Stimulated activated CD4-positive, alpha-beta T cell treated with anti-CD3 and anti-CD28 coated beads, Interleukin-15, amount 100 ng/mL, for 24 hours (primary cell): ENCODE data around the gene SYPL1.

Experiments
- DNase-seq: peaks from one replicate; pipeline ENCODE4 v3.0.0-alpha.2; 2020

The SYPL1 gene

DNA sequence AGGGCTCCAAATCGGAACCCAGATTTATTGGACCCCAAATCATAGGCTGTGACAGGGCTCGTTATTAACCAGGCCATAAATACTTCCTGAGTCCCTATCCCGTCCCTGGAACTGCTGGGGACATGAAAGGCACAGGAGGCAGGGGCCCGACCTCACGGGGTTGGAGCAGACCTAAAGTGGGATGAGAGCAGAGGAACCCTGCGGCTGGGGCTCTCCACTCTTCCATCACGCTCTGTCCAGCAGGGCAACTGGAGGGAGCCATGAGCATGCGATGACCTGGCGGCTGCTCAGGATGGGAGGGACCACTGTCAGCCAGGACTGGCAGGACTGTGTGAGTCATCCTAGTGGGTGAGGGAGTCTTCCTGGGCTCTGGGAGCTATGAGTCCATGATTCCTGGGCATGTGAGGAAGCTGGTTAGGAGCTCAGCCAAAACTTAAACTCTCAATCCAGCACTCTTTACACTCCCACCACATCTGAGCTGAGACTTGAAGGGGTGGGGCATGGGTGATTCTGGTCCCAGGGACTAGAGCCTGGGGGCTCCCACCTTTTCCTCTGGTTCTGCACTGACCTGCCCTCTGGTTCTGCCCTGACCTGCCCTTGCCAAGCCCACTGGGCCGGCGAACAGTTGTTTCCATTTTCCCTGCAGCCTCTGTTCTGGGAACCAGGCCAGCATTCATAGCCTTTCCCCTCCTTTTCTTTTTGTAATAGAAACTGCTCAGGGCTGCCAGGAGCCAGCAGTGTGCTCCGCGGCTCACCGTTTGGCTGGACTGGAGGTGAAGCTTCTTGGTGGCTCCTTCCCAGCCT, 47.1 kb downstream of the SYPL1 start:
- no peak for DNase-seq

DNA sequence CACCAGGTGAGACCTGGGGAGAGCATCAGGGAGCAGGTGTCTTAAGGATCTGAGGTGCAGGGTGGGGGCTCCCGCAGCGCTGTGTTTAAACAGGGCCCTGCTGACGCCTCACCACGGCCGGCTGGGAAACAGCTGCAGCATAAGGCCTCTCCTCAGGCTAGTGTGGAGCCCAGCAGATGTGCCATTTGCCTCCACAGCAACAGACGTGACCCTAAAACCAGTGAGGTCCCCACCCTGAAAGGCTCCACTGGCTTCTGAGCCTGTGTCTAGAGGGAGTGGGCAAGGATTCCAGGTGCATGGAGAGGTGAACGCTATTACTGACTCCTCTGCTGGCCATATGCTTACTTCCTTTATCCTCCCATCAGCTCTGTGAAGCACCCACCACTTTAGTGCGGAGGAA, 47.8 kb downstream of the SYPL1 start:
- no peak for DNase-seq

DNA sequence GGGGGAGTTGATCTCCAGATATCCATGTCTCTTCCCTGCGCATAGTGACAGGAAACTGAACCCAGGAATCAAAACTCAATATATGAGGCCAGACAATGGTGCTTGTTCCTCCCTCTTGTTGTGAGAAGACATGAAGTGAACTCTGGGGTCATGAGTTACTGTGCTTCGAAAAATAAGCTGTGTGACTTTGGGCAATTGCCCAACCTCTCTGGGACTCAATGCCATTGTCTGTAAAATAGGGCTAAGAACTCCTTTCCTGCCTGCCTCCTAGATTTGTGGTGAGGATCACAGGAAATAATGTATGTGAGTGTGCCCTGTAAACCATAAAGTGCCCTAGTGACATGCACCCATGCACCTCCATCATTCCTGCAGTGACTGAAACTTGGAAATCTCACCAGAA, 48.4 kb downstream of the SYPL1 start:
- DNase-seq: no peak

DNA sequence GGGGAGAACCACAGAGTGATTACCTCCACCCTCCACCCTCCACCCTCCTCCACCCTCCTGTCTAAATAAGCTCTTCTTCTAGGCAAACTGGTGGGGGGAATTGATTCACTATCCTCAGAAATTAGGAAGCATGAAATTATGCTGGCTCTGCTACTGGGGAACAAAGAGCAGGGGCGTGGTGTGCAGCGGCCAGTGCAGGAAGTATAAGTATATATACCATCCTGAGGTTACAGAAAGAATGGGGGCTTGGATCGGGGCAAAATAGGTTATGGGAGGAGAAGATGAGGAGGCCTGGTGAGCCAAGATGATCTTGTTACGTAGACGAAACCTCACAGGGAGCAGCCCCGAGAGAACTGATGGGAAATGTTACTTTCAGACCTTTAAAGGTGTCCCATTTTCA, 49.1 kb downstream of the SYPL1 start:
- DNase-seq: no peak

DNA sequence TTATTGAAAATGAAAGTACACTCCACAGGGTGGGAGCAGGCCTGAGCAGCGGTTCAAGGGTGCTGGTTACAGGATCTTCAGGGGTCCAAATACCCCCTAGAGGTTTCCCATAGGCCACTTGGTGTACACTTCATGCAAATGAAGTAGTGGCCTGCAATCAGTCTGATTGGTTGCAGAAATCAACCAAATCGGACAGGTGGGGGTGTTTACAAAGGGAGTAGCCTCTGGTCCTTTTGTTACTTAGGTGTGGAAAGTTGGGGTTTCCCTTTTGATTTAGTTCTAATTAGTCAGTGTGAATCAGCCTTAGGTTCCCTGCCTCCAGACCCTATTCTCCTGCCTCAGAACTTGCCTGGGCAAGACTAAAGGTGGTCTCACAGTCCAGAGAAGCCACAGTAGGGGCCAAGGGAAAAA, 49.6 kb downstream of the SYPL1 start:
- DNase-seq: no peak

DNA sequence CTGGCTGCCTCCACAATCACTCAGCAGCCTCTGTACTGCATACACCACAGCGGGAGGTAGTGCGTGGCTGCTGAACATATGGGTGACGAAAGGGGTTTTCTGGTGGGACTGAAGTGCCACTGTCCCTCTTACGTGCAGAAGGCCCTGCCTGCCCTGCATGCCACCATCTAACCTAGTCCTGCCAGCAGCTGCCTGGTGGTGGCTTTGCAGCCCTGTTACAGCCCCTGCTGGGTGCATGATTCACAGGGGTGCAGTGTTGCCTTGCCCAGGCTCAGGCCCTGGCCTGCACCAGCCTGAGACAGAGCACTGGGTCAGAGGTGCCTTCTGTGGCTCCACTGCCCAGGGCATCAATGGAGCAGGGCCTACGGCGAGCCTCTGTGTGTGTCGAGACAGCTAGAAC, 50.1 kb downstream of the SYPL1 start:
- DNase-seq: no peak

DNA sequence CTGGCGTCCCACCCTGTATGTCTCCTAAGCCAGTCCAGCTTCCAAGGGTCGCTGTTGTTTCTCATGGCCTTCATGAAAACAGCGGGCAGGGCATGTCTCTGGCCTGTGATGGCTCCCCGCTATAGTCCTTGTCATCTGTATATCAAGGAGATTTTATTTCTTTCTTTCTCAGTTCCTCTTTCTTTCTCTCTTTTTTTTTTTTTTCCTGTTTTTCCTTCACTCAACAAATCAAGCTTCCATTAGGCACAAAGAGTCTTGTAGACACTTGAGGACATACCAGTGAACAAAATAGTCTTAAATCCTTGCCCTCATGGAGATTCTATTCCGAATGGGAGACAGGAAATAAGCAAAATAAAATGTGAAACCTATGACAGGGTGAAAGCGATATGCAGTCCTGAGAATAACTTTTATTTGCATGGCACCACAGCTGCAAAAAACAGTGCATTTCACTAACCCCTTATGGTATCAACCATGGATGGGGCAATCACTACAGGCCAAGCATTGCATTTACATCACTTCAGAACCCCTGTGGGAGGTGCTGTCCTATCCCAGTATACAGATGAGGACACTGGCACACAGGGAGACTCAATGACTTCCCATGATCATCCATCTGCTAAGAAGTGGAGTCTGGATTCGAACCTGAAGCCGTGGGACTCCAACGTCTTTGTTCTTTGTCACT, 50.7 kb downstream of the SYPL1 start:
- DNase-seq: no peak

DNA sequence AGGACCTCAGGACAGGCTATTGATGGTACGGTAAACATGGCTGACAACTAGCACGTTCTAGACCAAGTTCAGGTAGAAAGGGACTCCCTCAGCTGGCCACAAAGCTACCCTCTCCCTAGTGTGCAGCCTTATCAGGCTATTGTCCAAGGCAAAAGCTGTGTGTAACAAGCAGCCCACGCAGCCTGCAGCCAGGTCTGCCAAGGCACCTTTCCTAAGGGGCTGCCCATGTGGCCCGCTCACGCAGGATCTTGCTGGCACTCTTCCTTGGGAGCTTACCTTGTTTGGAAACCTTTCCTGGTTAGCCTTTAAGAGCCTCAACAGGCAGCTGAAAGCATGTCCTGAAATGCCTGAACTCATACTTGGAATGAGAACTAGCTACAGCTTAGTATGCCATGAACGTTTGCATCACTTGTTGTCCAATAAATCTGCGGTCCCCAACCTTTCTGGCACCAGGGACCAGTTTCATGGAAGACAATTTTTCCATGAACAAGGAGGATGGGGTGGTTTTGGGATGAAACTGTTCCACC, 51.7 kb downstream of the SYPL1 start:
- DNase-seq: no peak

DNA sequence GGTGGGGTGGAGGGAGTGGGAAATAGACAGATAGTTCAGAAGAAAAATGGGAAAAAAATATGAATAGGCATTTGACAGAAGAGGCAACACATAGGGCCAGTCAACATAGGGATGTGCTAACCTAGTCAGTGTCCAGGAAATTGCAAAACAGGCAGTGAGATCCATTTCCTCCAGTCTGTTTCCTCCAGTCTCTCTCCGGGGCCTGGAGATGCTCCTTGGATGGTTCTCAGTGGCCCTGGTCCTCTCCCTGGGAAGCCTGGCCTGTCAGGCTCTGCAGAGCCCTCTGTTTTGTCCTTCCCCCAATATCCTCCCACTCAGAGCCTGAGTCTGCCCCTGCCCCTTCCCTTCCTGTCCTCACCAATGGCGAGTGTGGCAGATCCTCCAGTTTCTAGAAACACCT, 52.6 kb downstream of the SYPL1 start:
- no peak for DNase-seq

DNA sequence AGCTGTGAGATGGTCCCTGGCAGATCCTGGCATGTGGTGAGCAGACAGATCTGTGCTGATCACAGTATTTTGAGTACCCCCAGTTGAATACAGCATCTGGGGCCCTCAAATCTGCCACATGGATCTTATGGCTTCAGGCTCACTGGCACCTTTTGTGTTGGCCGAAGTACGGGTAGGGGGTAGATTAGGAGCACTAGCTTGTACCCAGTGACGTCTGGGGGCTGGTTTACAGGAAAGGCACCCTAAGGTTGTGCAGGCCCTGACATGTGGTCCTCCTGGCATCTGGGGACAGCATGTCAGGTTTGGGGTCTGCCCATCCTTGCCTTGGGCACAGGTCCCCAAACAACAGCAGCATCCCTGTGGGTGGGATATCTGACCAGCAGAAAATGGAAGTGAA, 53.2 kb downstream of the SYPL1 start:
- no peak for DNase-seq

DNA sequence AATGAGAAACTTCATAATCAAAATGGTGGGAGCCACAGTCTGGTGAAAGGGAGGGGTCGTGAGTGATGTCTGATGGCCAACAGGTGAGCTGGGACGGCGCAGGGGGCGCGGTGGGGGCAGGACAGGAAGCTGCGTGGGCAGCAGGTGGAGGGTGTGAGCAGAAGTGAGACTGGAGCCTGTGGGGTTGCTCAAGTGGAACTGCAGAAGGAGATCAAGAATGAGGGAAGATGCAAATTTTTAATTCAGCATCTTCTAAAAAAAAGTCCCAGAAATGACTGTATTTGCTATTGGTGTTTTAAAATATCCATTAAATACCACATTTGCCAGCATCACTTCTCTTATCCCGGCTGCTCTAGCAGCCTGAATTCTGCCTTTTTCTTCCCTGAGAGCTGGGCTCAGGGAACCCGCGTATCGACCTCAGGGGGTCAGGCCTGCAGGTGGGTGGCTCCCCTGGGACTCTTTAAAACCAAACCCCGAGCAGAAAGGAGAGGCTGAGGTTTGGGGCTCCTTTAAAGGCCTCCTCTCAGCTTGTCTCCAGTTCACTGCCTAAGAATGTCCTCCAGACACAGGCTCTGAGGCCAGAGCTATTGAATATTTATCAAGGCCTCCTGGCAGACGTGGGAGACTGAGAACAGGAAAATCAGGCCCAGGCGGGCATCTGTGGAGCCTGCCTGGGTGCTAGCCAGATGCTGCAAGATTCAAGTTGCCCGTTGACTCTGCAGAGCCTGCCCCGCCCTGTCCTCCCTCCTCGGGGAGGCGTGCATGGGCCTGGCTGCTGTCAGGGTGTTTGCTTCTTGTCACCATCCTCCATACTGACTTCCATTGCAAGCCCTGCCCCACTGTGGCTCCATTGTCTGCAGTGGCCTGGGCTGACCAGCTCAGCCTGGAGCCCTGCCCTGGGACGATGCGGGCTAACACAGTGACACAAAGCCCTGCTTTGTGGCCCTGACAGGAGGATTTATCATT, 53.9 kb downstream of the SYPL1 start:
- DNase-seq: no peak

DNA sequence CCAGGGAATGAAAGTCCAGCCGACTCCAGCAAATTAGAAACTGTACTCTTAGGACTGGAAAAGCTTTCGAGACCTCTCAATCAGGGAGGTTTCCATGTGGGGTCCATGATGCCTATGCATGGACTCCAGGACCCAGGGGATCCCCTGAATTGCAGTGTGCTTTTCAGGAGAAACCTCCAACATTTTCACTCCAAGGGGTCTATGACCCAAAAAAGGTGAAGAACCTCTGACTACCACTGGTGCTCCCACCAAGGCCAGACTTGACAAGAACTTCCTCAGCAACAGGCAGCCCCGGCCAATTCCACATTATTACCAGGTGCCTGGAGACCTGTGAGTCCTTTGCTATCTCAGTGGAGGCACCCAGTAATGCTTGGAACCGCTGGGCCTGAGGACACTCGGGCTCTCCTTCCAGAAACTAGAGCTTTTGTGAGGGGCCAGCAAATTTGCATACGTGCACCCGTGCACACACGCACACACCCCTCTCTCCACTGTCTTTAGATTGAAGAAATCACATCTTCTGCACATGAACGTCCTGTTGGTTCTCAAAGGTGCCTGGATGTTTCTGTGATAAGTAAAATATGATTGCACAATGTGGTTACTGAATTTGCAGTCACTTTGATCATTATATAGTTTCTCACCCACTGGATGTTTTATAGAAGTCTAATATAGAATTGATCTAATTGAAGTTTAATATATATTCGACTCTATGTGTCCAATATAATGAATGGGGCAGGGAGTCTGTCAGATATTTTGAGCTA, 54.7 kb downstream of the SYPL1 start:
- no peak for DNase-seq

DNA sequence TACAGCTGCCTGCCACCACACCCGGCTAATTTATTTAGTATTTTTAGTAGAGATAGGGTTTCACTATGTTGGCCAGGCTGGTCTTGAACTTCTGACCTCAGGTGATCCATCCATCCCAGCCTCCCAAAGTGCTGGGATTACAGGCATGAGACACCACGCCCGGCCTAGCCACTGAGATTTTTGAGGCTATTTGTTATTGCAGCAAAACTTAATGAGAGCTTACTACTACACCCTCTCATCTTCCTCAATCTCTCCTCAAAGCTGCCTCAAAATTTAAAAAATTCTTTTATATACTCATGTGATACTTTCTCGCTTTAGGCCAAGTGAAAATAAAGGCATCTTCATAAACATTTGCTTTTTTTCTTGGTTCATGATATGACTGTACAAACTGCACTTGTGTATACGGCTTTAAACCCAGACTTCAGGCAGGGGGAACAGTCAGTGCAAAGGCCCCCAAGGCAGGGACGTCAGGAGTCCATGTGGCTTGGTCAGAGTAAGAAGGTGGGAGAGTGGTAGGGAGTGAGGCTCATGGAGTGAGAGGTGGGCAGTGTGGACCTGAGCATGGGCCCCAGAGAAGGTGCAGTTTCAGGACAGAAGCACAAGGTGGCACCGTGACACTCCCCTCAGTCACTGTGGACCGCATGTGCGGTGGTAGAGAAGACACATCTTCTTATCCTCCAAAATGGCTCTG, 55.5 kb downstream of the SYPL1 start:
- DNase-seq: peak; percentile 77

DNA sequence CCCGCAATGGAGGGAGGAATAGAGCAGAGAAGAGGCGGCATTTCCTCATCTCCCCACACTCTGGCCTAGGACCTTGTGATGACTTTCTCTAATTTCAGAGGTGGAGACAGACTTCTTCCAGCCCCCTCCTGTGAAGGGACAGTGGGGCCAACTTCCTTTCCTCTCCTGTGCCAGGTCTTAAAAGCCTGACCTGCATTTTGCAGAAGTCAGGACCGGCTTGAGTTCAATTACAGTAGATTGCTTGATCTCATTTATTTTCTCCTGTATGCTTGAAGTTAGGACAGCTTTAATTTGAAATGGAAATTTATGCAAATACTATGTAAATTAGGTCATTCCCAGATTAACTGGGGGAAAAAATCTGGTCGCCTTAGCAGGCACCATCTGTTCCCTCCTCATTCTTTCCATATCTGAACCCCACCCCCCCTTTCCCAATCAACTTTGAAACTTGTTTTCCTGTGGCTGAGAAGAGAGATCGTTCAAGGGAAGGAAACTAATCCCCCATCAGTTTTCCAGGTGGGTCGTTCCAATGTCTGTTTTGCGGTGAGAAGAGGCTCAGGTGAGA, 57.1 kb downstream of the SYPL1 start:
- DNase-seq: no peak

DNA sequence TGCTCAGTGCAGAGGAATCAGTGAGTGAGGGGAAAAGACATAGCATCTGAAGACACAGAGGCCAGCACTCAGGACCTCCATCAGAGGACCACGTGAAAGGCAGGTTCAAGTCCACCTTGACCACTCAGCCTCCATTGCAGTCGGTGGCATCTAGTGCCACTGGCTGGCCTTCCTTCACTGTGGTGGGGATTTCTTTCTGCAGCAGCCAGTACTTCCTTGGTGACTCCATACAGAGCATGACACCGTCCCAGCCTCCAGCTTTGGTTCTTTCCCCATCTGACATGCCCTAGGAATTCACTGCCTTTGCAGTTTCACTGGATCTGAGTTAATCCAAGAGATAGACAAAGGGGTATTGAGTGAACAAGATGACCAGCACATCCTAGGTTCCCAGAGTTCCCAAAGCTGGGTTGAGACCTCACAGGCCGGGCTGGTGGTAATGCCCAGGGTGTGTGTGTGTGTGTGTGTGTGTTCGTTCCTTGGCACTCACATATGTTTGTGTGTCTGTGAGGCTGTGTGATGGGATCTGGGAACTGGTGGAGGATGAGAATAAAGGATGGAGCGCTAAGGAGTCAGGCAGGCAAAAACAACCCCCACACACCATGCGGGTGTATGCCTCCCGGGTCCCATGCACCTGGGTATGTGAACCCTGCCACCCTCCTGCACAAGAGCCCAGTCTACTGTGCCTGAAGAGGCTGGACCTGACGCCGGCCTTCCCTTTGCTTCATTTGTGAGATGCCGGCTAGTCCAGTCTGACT, 57.8 kb downstream of the SYPL1 start:
- no peak for DNase-seq

DNA sequence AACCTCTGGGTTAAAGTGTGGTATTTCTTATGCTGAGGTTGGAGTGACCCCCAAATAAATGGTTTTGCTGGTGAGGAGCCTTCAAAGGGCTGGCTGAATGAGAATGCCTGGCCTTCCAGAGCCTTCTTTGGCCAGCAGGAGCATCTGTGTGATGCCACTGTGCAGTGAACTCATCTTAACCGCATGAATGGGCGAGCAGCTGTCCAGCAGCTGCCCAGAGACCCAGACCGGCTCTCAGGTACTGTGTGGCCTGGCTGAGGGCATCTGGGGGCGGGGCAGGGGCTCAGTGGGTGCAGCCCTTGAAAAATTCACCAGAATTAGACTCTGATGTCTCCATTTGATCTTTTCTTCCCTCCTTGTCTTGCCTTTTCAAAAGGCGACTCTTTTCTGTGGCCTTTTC, 59.0 kb downstream of the SYPL1 start:
- DNase-seq: no peak

DNA sequence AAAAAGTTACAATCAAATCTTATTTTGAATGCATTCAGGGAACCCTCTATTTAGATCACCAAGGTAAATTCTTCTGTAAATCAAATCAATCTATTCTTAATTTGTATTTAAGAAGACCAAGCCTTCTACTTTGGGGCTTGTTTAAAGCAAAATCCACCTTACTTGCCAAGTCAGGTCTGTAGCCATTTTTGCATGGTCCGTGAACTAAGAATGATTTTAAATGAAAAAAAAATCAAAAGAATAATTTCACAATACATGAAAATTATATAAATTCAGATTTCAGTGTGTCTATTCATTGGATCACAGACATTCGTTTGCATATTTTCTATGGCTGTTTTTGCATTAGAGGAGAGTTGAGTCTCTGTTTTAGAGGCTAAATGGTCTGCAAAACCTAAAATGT, 59.4 kb downstream of the SYPL1 start:
- DNase-seq: no peak

DNA sequence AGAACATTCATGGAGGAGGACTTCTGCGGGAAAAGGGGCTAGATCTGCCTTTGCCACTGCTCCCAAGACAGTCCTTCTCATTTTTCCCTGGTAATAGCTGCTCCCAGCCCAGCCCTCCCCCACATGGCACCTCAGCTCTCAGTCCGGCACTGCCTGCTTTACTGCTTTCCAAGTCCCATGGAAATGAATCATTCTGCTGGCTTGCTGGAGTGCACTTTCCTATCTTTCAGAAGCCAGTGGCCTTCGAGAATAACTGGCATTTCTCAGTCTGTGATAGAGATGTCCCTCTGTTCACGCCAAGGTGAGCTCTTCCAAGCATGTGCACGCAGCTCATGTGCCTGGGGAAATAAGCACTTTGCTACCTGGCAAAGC, 61.4 kb downstream of the SYPL1 start:
- no peak for DNase-seq

DNA sequence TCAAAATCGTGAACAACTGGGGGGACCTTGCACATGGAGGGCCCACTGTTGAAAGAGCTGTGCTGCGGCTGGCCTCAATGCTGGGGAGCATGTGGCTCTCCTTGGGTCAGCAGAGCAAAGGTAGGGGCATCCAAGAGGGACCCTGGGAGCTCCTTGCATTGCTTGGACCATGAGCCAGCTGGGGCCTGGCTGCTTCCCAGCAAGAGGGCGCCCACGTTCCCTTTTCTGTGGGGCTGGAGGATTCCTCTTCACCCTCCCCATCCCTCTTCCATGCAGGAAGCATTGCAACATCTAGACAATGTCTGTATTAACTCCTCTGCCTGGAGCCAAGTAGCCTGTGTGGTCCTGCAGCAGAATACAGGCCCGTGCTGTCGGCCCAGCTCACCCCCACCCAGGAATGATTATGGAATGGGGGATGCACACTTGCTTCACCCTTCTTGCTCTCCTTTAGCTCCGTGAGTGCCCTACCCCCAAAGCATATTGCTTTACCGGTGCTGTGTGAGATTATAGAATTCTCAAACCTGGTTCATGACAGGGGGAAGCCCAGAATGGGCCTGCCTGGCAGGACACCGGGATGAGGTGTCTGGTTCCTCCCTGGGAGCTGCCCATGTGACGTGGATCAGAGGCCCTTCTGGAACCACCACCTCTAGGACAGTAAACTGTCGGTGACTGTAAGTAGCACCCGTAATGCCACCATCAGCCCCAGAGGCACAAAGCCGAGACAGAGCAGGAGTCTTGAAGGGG, 61.9 kb downstream of the SYPL1 start:
- no peak for DNase-seq

DNA sequence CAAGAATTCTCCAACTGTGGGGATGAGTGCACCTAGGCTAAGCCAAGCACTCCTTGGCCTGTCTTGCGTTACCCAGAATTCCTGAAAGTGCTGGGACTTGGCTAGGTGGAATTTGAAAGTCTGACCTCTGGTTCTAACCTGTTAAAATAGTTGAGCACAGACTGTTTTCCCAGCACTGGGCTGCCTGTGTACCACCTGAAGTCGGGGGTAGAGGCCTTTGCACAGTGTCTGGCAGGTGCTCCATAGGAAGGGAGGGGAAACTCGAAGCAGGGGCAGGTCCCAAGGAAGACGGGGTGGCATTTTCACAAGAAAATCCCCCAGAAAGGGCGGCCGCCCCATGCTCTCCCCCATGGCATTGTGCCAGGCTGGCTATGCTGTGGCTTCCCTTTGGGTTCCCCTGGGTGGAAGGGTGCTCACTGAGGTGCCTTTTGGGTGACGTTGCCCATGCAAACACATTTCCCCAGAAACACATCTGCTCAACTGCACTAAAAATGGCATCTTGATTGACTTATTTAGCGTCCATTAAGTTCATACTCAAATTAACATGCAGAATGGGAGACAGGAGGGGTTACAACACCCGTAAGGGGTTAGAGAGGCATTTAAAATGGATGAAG, 62.9 kb downstream of the SYPL1 start:
- DNase-seq: no peak
